ENCODE results near the gene ASCC3. TPM values are rescaled to one million over a fixed set of nuclear protein-coding genes. Genes with fewer than 3 reads are reported as not detected.

ASCC3 gene
- total and polyA plus RNA-seq, 2 experiments from 2014 or later: 34.0 to 77.6 TPM

GRCh38 chr6:100622907-100623692 is 258.0 kb downstream of the ASCC3 start:
- H3K36me3 ChIP-seq (replicated peaks; ENCODE audit: insufficient read depth, low read depth): no peaks in the 10 kb centered on the region
- H3K4me3 ChIP-seq: no peak overlapping the region
- H4K20me1 ChIP-seq (ENCODE audit: insufficient read depth, poor library complexity, severe bottlenecking): no peaks in the 10 kb centered on the region
- H3K27ac ChIP-seq: no peak overlapping the region
- H3K4me2 ChIP-seq: no peak overlapping the region
- H3K4me1 ChIP-seq (ENCODE audit: insufficient read depth): no peaks in the 10 kb centered on the region
- no peak for DNase-seq (ENCODE audit: low spot score)
- WGBS (ENCODE audit: low lambda C conversion rate, missing lambda C conversion rate): 82% methylated on average over 2 of the region's 2 CpGs
- H2AFZ ChIP-seq: no peak overlapping the region
- H3K9me2 ChIP-seq (replicated peaks; ENCODE audit: insufficient read depth): no peaks in the 10 kb centered on the region
- no peaks in the 10 kb centered on the region for H3K79me2 ChIP-seq
- no peaks in the 10 kb centered on the region for H3K9me3 ChIP-seq (ENCODE audit: low read depth)
- no peaks in the 10 kb centered on the region for H3K27me3 ChIP-seq
- TF ChIP-seq EZH2phosphoT487 (IDR thresholded peaks at IDR 0.05; ENCODE audit: low read depth, severe bottlenecking, unreplicated experiment) (no peak), EZH2 (IDR thresholded peaks at IDR 0.05; ENCODE audit: borderline replicate concordance) (no peak), CTCF (IDR thresholded peaks at IDR 0.05; ENCODE audit: poor library complexity) (no peak)

GRCh38 chr6:100620085-100620840 is 260.9 kb downstream of the ASCC3 start:
- WGBS (ENCODE audit: low lambda C conversion rate, missing lambda C conversion rate): 87% methylated on average over 3 of the region's 3 CpGs
- Histone ChIP-seq H3K79me2 (no peaks in the 10 kb centered on the region), H4K20me1 (ENCODE audit: insufficient read depth, poor library complexity, severe bottlenecking) (no peaks in the 10 kb centered on the region), H3K9me3 (ENCODE audit: low read depth) (no peaks in the 10 kb centered on the region), H3K4me2 (no peak overlapping the region), H3K4me1 (ENCODE audit: insufficient read depth) (no peaks in the 10 kb centered on the region), H3K36me3 (replicated peaks; ENCODE audit: insufficient read depth, low read depth) (no peaks in the 10 kb centered on the region), H3K27me3 (no peaks in the 10 kb centered on the region), H3K4me3 (no peak overlapping the region), H3K27ac (no peak overlapping the region), H3K9me2 (replicated peaks; ENCODE audit: insufficient read depth) (no peaks in the 10 kb centered on the region), H2AFZ (no peak overlapping the region)
- no peak for DNase-seq (ENCODE audit: low spot score)
- no peak for TF ChIP-seq CTCF (IDR thresholded peaks at IDR 0.05; ENCODE audit: poor library complexity)
- no peak for TF ChIP-seq EZH2phosphoT487 (IDR thresholded peaks at IDR 0.05; ENCODE audit: low read depth, severe bottlenecking, unreplicated experiment)
- TF ChIP-seq EZH2 (IDR thresholded peaks at IDR 0.05; ENCODE audit: borderline replicate concordance): no peak

DNA sequence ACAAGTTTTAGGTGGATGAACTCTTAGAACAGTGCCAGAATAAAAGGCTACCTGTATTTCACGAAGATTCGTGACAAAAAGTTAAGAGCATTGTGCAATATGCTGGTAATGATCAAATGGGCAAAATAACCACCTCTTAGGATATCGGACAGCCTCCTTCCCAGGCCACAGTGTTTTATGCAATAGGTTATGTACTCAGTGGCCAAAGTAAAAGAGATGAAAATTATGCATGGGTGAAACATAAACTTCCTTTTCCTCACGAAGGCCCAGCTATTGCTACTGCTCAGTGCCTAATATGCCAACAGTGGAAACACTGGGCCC is 262.8 kb downstream of the ASCC3 start:
- no peak overlapping the region for H3K4me3 ChIP-seq
- H3K27me3 ChIP-seq: no peaks in the 10 kb centered on the region
- no peaks in the 10 kb centered on the region for H4K20me1 ChIP-seq (ENCODE audit: insufficient read depth, poor library complexity, severe bottlenecking)
- H3K4me2 ChIP-seq: no peak overlapping the region
- H3K36me3 ChIP-seq (replicated peaks; ENCODE audit: insufficient read depth, low read depth): no peaks in the 10 kb centered on the region
- no peak overlapping the region for H2AFZ ChIP-seq
- no peak overlapping the region for H3K27ac ChIP-seq
- no peaks in the 10 kb centered on the region for H3K9me3 ChIP-seq (ENCODE audit: low read depth)
- H3K79me2 ChIP-seq: no peaks in the 10 kb centered on the region
- no peak for DNase-seq (ENCODE audit: low spot score)
- WGBS (ENCODE audit: low lambda C conversion rate, missing lambda C conversion rate): 99% methylated on average over 4 of the region's 4 CpGs
- TF ChIP-seq EZH2phosphoT487 (IDR thresholded peaks at IDR 0.05; ENCODE audit: low read depth, severe bottlenecking, unreplicated experiment): no peak
- TF ChIP-seq CTCF (IDR thresholded peaks at IDR 0.05; ENCODE audit: poor library complexity): no peak
- TF ChIP-seq EZH2 (IDR thresholded peaks at IDR 0.05; ENCODE audit: borderline replicate concordance): no peak
- no peaks in the 10 kb centered on the region for H3K9me2 ChIP-seq (replicated peaks; ENCODE audit: insufficient read depth)
- H3K4me1 ChIP-seq (ENCODE audit: insufficient read depth): no peaks in the 10 kb centered on the region

Measured in hepatocyte (in vitro differentiated cells).